H1 (cell line): Measurements from ENCODE around the gene CCDC9B. TPM values are rescaled to one million over a fixed set of nuclear protein-coding genes. Genes with fewer than 3 reads are reported as not detected.

Source experiments
- ATF2 ChIP-seq: IDR thresholded peaks from 2 replicates; pipeline ENCODE4 v1.6.1; 2012; ENCODE audit warnings: low read length, inconsistent platforms
- E2F6 ChIP-seq: IDR thresholded peaks from 2 replicates; pipeline ENCODE4 v1.6.1; 2012; ENCODE audit warnings: inconsistent platforms
- GABPA ChIP-seq: IDR thresholded peaks from 2 replicates; pipeline ENCODE4 v1.6.1; 2011; ENCODE audit warnings: mild to moderate bottlenecking, low read length, moderate library complexity, borderline replicate concordance; ENCODE audit not compliant: insufficient read depth
- SUZ12 ChIP-seq: fragments of 200-600 bp; sonication (generic); IDR thresholded peaks from 2 replicates; pipeline ENCODE4 v1.6.1; 2012; ENCODE audit warnings: mild to moderate bottlenecking, inconsistent platforms, low read length, moderate library complexity, mixed read lengths
- TAF1 ChIP-seq: IDR thresholded peaks from 2 replicates; pipeline ENCODE4 v1.6.1; 2011; ENCODE audit warnings: mild to moderate bottlenecking, low read depth, low read length
- polyA plus RNA-seq, 7 experiments: library from polyadenylated mRNA; depleted of rRNA in 3 of 7; stranded (reverse) in 5 of 7; unstranded in 2 of 7; fragments of >200 nt in 5 of 7; fragments of 200-250 nt in 2 of 7; gene quantifications; 1 replicate in 5 of 7; 2 replicates in 1 of 7; 4 replicates in 1 of 7; pipeline versions ENCODE4 v1.2.1 to v1.2.3, GENCODE V29; 2011 to 2013; ENCODE audit warnings: missing spikeins in 2 of 7, mixed read lengths in 2 of 7
- total RNA-seq: library from RNA; stranded (reverse); fragmentation: NEBNext Ultra II Directional; extraction: Animal tissue kit (Norgen Biotek cat#: 25700); gene quantifications from 2 replicates; pipeline ENCODE4 v1.2.1, GENCODE V29; 2021

The CCDC9B gene
- total and polyA plus RNA-seq, 2 of the 8 experiments (the other 6 are each of a cell fraction or from before 2014, with no cell fraction given), result 0.45 to 0.78 TPM

- TF ChIP-seq ATF2 (no peak), TAF1 (no peak), SUZ12 (no peak), E2F6 (no peak), GABPA (no peak)
These were observed 23.2 kb downstream of the CCDC9B start (continued) for GRCh38 chr15:40317580-40317979.
